GM18861 (cell line): Measurements from ENCODE around the gene PLA2G4D.

Experiments
- ATAC-seq: cut with Tn5 transposase; IDR thresholded peaks from one replicate; pipeline ENCODE4 v1.9.1; 2021; ENCODE audit not compliant: unreplicated experiment

PLA2G4D gene

GRCh38 chr15:42032376-42033213, 61.8 kb downstream of the PLA2G4D start:
- ATAC-seq = no peak

GRCh38 chr15:42031198-42031915, 63.0 kb downstream of the PLA2G4D start:
- ATAC-seq = no peak

GRCh38 chr15:42027521-42027920, 66.8 kb downstream of the PLA2G4D start:
- no peak for ATAC-seq

- ATAC-seq = no peak
Observed at GRCh38 chr15:42024303-42024702, 70.1 kb downstream of the PLA2G4D start.

- ATAC-seq = no peak
Observed at GRCh38 chr15:42021593-42021992, 72.8 kb downstream of the PLA2G4D start.

GRCh38 chr15:42020713-42021273, 73.6 kb downstream of the PLA2G4D start, which contains the start of gene PLA2G4E:
TSS of gene PLA2G4E (minus strand) at chr15:42021042. CDS start at chr15:42021030, 12 bp downstream.
- ATAC-seq = no peak

- ATAC-seq = no peak
Observed at GRCh38 chr15:42018306-42019224, 75.8 kb downstream of the PLA2G4D start.
